SK-N-SH treated with all-trans-retinoic acid at 6 μM for 48 hours (cell line): ENCODE results near the gene TCF12.
A peak's percentile ranks its signal among the peaks of the same experiment; 100 is the strongest.

ENCODE experiments used
- ATAC-seq: fragments of 200-7000 bp; cut with Tn5 transposase; 3 replicates; pipeline ENCODE4 v1.9.1; 2020; ENCODE audit warnings: mild to moderate bottlenecking, moderate library complexity
- ARNTL ChIP-seq: fragments of 450-650 bp; formaldehyde crosslinking; IDR thresholded peaks from 2 replicates; pipeline ENCODE4 v1.5.0; 2020; ENCODE audit warnings: low read depth, mild to moderate bottlenecking, moderate library complexity, borderline replicate concordance
- BACH2 ChIP-seq: fragments of 250-450 bp; sonication (Bioruptor Pico); IDR thresholded peaks from 2 replicates; pipeline ENCODE4 v1.9.0; 2021; ENCODE audit warnings: mild to moderate bottlenecking, borderline replicate concordance
- CSDC2 ChIP-seq: fragments of 250-450 bp; sonication (Bioruptor Pico); IDR thresholded peaks from 2 replicates; pipeline ENCODE4 v1.5.0; 2020; ENCODE audit warnings: mild to moderate bottlenecking, moderate library complexity
- CSRNP3 ChIP-seq: fragments of 250-450 bp; sonication (Bioruptor Pico); IDR thresholded peaks from 2 replicates; pipeline ENCODE4 v1.5.1; 2021; ENCODE audit warnings: mild to moderate bottlenecking, moderate library complexity
- ESRRG ChIP-seq: fragments of 250-450 bp; sonication (Bioruptor Pico); IDR thresholded peaks from 2 replicates; pipeline ENCODE4 v1.6.1; 2021; ENCODE audit warnings: mild to moderate bottlenecking
- GLIS3 ChIP-seq: fragments of 250-450 bp; sonication (Bioruptor Pico); IDR thresholded peaks from 2 replicates; pipeline ENCODE4 v1.5.0; 2020; ENCODE audit warnings: mild to moderate bottlenecking, moderate library complexity
- ISL1 ChIP-seq: fragments of 250-450 bp; sonication (Bioruptor Pico); IDR thresholded peaks from 2 replicates; pipeline ENCODE4 v2.1.2; 2022; ENCODE audit warnings: mild to moderate bottlenecking, moderate library complexity
- OSR1 ChIP-seq: fragments of 250-450 bp; sonication (Bioruptor Pico); IDR thresholded peaks from 2 replicates; pipeline ENCODE4 v1.8.0; 2022; ENCODE audit warnings: moderate library complexity, mild to moderate bottlenecking, inconsistent platforms
- PATZ1 ChIP-seq: fragments of 250-450 bp; sonication (Bioruptor Pico); IDR thresholded peaks from 2 replicates; pipeline ENCODE4 v1.8.0; 2020; ENCODE audit warnings: mild to moderate bottlenecking, moderate library complexity, borderline replicate concordance
- POU6F1 ChIP-seq: fragments of 250-450 bp; sonication (Bioruptor Pico); IDR thresholded peaks from 2 replicates; pipeline ENCODE4 v1.8.0; 2021; ENCODE audit warnings: low read depth, mild to moderate bottlenecking, moderate library complexity, borderline replicate concordance
- PPARA ChIP-seq: fragments of 250-450 bp; sonication (Bioruptor Pico); IDR thresholded peaks from 2 replicates; pipeline ENCODE4 v1.5.0; 2020; ENCODE audit warnings: mild to moderate bottlenecking, borderline replicate concordance
- RARB ChIP-seq: fragments of 250-450 bp; sonication (Bioruptor Pico); IDR thresholded peaks from 2 replicates; pipeline ENCODE4 v1.8.0; 2021; ENCODE audit warnings: mild to moderate bottlenecking, moderate library complexity
- SNAI2 ChIP-seq: fragments of 250-450 bp; sonication (Bioruptor Pico); IDR thresholded peaks from 2 replicates; pipeline ENCODE4 v1.5.0; 2020; ENCODE audit warnings: mild to moderate bottlenecking, moderate library complexity
- TOX ChIP-seq: fragments of 250-450 bp; sonication (Bioruptor Pico); IDR thresholded peaks from 2 replicates; pipeline ENCODE4 v1.8.0; 2021; ENCODE audit warnings: mild to moderate bottlenecking, moderate library complexity, borderline replicate concordance
- ZC3H10 ChIP-seq: fragments of 250-450 bp; sonication (Bioruptor Pico); IDR thresholded peaks from 2 replicates; pipeline ENCODE4 v1.5.1; 2021; ENCODE audit warnings: mild to moderate bottlenecking, moderate library complexity
- ZFP3 ChIP-seq: fragments of 250-450 bp; sonication (Bioruptor Pico); IDR thresholded peaks from 2 replicates; pipeline ENCODE4 v1.5.0; 2020; ENCODE audit warnings: mild to moderate bottlenecking, moderate library complexity
- ZFP30 ChIP-seq: fragments of 450-650 bp; formaldehyde crosslinking; IDR thresholded peaks from 2 replicates; pipeline ENCODE4 v1.5.0; 2022; ENCODE audit warnings: mild to moderate bottlenecking, moderate library complexity
- ZNF565 ChIP-seq: fragments of 450-650 bp; formaldehyde crosslinking; conservative IDR thresholded peaks from 2 replicates; pipeline ENCODE4 v1.5.0; 2020; ENCODE audit warnings: low read depth, mild to moderate bottlenecking, moderate library complexity
- ZNF70 ChIP-seq: fragments of 450-650 bp; formaldehyde crosslinking; IDR thresholded peaks from 2 replicates; pipeline ENCODE4 v1.5.0; 2020; ENCODE audit warnings: mild to moderate bottlenecking, moderate library complexity
- ZNF8 ChIP-seq: fragments of 450-650 bp; formaldehyde crosslinking; IDR thresholded peaks from 2 replicates; pipeline ENCODE4 v1.5.0; 2020; ENCODE audit warnings: mild to moderate bottlenecking, moderate library complexity
- TF ChIP-seq, protein P1 (sequence below): fragments of 250-450 bp; sonication (Bioruptor Pico); IDR thresholded peaks from 2 replicates; pipeline ENCODE4 v1.5.0; 2020; ENCODE audit warnings: mild to moderate bottlenecking, moderate library complexity
- TF ChIP-seq, protein P2 (sequence below): fragments of 250-450 bp; sonication (Bioruptor Pico); IDR thresholded peaks from 2 replicates; pipeline ENCODE4 v1.5.1; 2020; ENCODE audit warnings: low read depth, mild to moderate bottlenecking, moderate library complexity

TCF12 gene

GRCh38 chr15:56972426-56972825, 54.0 kb downstream of the TCF12 start (continued):
- TF ChIP-seq, protein P1, sequence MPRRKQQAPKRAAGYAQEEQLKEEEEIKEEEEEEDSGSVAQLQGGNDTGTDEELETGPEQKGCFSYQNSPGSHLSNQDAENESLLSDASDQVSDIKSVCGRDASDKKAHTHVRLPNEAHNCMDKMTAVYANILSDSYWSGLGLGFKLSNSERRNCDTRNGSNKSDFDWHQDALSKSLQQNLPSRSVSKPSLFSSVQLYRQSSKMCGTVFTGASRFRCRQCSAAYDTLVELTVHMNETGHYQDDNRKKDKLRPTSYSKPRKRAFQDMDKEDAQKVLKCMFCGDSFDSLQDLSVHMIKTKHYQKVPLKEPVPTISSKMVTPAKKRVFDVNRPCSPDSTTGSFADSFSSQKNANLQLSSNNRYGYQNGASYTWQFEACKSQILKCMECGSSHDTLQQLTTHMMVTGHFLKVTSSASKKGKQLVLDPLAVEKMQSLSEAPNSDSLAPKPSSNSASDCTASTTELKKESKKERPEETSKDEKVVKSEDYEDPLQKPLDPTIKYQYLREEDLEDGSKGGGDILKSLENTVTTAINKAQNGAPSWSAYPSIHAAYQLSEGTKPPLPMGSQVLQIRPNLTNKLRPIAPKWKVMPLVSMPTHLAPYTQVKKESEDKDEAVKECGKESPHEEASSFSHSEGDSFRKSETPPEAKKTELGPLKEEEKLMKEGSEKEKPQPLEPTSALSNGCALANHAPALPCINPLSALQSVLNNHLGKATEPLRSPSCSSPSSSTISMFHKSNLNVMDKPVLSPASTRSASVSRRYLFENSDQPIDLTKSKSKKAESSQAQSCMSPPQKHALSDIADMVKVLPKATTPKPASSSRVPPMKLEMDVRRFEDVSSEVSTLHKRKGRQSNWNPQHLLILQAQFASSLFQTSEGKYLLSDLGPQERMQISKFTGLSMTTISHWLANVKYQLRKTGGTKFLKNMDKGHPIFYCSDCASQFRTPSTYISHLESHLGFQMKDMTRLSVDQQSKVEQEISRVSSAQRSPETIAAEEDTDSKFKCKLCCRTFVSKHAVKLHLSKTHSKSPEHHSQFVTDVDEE: no peak
- TF ChIP-seq CSDC2 (CRISPR knock-in tag) (no peak), OSR1 (CRISPR knock-in tag) (no peak), ISL1 (CRISPR knock-in tag) (no peak), BACH2 (CRISPR knock-in tag) (no peak)

DNA sequence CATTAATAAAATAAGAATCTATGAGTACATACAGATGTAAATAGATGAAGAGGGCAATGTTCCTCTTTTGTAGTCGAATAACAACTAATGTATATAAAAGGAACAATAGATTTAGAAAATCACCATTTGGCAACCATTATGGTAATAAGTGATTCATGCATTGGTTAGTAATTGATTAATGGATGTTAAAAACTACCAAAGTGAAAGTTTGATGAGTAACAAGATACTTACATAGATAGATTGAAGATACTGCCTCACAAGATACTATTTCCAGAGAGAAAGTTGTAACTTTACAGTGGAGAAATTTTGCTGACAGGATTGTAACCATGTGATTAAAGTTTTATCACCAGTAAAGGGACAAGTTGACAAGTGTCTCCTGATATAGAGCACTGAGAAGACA, 55.0 kb downstream of the TCF12 start:
- no peak for TF ChIP-seq OSR1 (CRISPR knock-in tag)
- no peak for TF ChIP-seq SNAI2 (CRISPR knock-in tag)
- TF ChIP-seq PPARA (CRISPR knock-in tag): no peak
- no peak for TF ChIP-seq GLIS3 (CRISPR knock-in tag)
- ATAC-seq: no peak

DNA sequence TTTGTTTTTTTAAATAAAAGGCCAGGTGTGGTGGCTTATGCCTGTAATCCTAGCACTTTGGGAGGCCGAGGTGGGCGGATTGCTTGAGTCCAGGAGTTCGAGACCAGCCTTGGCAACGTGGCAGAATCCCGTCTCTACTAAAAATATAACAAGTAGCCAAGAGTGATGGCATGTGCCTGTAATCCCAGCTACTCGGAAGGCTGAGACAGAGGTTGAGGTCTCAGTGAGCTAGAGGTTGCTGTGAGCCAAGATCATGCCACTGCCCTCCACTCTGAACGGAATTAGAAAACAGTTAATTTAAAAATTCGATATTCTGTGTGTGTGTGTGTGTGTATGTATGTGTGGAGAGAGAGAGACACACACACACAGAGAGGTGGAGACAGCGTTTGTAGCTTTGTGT, 58.8 kb downstream of the TCF12 start:
- no peak for ATAC-seq
- TF ChIP-seq ESRRG (no peak), ZNF565 (CRISPR knock-in tag) (no peak), GLIS3 (CRISPR knock-in tag) (no peak), SNAI2 (CRISPR knock-in tag) (no peak), ZFP3 (CRISPR knock-in tag) (no peak), ISL1 (CRISPR knock-in tag) (no peak)

DNA sequence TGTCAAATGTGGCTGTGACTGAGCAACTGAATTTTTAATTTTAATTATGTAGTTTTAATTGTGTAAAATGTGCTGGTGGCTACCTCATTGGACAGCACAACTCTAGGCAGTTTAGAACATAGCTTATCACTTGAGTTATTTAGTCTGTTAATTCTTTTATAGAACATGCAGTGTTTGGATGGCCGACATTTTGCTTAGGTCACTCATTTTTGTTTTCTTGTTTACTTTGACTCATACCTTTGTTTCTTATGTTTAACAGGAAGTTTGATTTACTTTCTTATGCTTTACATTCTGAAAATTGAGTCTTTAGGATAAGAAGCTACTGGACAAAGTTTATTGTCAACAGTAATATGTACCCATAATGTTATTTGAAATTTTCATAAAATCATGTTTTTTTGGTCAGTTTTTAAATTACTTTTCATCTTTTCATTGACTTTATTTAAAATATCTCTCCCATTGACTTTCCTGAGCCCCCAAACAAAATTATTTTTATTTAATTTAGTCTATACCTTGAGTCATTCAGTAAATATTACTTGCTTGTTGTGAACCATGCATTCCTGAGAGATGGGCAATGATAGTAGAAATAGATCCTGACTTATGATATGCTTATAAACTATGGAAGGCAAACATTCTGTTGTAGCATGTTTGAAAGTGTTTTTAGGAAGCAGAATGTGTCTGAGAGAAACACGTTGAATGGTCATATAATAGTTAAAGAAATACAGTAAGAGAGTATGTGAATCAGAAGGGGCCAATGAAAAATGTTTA, 60.6 kb downstream of the TCF12 start:
- TF ChIP-seq ZNF565 (CRISPR knock-in tag) (no peak), RARB (CRISPR knock-in tag) (no peak), ZC3H10 (CRISPR knock-in tag) (no peak), TOX (CRISPR knock-in tag) (no peak), ZNF8 (CRISPR knock-in tag) (no peak), CSRNP3 (no peak), POU6F1 (no peak), CSDC2 (CRISPR knock-in tag) (no peak), ZNF70 (CRISPR knock-in tag) (no peak), GLIS3 (CRISPR knock-in tag) (no peak), BACH2 (CRISPR knock-in tag) (no peak), ZFP30 (CRISPR knock-in tag) (no peak), PATZ1 (CRISPR knock-in tag) (no peak), SNAI2 (CRISPR knock-in tag) (no peak), ARNTL (CRISPR knock-in tag) (no peak), PPARA (CRISPR knock-in tag) (no peak), OSR1 (CRISPR knock-in tag) (no peak)
- TF ChIP-seq, protein P2, sequence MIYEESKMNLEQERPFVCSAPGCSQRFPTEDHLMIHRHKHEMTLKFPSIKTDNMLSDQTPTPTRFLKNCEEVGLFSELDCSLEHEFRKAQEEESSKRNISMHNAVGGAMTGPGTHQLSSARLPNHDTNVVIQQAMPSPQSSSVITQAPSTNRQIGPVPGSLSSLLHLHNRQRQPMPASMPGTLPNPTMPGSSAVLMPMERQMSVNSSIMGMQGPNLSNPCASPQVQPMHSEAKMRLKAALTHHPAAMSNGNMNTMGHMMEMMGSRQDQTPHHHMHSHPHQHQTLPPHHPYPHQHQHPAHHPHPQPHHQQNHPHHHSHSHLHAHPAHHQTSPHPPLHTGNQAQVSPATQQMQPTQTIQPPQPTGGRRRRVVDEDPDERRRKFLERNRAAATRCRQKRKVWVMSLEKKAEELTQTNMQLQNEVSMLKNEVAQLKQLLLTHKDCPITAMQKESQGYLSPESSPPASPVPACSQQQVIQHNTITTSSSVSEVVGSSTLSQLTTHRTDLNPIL: no peak
- TF ChIP-seq, protein P1: no peak

More for the DNA sequence above, 60.6 kb downstream of the TCF12 start:
- peak; percentile 91 for ATAC-seq
